GM19468 (cell line): ENCODE data around the gene TMEM175.
"Not testable (repeated sequence)": the region's sequence is repeated elsewhere in the genome, so short reads cannot be mapped to it uniquely, and the experiment has no call there.

Experiments used
- ATAC-seq: cut with Tn5 transposase; IDR thresholded peaks from one replicate; pipeline ENCODE4 v1.9.1; 2021; ENCODE audit warnings: mild to moderate bottlenecking, moderate library complexity, moderate number of reproducible peaks; ENCODE audit not compliant: unreplicated experiment; ENCODE audit errors: extremely low read depth

The TMEM175 gene

DNA sequence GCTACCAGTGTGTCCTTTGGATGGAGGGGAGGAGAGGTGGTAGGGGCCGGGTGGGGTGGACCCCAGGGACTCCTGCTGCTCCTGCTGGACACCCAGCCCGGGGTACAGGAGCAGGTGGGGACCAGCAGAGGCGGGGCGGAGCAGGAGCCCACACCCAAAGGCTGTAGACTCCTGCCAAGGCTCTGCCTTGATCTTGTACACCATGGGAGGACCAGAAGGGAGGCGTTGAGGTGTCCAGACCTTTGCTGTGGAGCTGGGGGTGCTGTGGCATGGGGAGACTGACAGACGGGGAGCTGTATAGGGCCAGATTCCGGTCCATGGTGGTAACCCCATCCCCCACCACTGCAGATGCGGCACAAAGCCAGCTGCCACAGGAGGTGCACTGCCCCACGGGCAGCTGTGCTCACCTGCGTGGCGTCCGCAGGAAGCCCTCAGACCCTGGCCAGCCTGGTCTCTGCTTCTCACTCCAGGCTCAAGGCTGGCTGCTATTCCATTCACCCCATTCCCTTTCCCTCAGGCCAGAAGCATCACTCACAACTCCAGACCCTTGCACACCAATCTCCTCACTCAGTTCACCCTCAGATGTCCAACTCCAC lies 65.9 kb downstream of the TMEM175 start:
- no peak for ATAC-seq

DNA sequence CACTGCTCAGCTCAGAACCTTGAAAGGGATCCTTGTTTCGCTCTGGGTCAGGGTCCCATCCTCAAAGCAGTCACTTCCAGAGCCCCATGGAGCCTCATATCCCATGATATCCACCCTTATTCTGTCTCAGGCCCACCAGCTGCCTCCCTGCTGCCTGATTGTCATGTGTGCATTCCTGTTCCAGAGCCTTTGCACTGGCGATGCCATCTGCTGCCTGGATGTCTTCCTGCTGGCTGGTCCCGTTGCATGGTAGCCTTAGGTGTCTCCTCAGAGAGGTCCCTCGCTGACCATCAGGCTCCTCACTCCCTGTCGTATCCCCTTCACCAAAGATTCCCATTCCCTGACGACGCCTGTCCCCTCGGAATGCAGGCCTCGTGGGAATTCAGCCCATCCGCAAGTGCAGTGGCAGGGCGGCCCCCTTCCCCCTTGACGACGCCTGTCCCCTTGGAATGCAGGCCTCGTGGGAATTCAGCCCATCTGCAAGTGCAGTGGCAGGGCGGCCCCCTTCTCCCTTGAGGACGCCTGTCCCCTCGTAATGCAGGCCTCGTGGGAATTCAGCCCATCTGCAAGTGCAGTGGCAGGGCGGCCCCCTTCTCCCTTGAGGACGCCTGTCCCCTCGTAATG lies 67.1 kb downstream of the TMEM175 start:
- ATAC-seq: not testable (repeated sequence)

DNA sequence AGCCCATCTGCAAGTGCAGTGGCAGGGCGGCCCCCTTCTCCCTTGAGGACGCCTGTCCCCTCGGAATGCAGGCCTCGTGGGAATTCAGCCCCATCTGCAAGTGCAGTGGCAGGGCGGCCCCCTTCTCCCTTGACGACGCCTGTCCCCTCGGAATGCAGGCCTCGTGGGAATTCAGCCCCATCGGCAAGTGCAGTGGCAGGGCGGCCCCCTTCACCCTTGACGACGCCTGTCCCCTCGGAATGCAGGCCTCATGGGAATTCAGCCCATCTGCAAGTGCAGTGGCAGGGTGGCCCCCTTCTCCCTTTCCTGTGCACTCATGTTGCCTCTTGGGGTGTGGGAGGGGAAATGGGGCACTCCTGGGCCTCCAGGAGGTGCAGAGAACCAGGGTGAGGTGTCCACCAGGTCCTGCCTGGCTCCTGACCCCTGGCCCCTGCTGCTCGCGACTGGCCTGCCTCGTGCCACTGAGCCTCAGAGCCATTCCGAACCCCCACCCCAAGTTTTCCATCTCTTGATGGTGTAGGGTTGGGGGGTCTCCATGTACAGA lies 67.7 kb downstream of the TMEM175 start:
- no peak for ATAC-seq

DNA sequence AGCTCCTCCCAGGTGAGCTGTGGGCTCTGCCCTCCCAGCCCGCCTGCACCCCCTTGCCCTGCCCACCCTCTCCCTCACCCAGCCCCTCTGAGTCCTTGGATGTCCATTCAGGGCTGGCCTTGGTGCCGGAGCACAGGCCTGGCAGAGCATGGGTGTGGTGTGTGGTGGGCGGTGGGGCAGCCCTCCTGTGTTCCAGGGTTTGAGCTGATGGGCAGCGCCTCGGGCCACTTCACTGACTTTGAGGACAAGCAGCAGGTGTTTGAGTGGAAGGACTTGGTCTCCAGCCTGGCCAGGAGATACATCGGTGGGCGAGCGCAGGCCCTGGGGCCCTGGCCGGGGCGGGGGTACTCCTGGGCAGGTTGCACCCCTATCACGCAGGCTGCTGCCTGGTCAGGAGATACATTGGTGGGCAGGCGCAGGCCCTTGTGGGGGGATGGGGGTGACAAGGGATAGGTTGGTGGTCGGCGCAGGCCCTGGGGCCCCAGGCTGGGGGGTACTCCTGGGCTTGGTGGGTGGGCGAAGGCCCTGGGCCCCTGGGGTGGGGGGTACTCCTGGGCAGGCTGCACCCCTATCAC lies 68.5 kb downstream of the TMEM175 start:
- ATAC-seq: no peak

DNA sequence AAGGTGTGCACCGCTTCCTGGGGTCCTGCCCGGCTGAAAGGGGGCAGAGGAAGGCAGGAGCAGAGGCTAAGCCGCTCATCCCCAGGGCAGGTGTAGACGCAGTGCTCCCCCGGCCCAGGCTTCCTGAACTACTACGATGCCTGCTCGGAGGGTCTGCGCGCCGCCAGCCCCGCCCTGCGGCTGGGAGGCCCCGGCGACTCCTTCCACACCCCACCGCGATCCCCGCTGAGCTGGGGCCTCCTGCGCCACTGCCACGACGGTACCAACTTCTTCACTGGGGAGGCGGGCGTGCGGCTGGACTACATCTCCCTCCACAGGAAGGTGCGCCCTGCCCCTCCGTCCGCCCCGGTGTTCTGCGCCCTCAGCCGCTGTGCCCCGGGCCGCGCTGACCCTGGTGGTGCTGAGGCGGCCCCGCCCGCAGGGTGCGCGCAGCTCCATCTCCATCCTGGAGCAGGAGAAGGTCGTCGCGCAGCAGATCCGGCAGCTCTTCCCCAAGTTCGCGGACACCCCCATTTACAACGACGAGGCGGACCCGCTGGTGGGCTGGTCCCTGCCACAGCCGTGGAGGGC lies 69.4 kb downstream of the TMEM175 start:
- no peak for ATAC-seq

DNA sequence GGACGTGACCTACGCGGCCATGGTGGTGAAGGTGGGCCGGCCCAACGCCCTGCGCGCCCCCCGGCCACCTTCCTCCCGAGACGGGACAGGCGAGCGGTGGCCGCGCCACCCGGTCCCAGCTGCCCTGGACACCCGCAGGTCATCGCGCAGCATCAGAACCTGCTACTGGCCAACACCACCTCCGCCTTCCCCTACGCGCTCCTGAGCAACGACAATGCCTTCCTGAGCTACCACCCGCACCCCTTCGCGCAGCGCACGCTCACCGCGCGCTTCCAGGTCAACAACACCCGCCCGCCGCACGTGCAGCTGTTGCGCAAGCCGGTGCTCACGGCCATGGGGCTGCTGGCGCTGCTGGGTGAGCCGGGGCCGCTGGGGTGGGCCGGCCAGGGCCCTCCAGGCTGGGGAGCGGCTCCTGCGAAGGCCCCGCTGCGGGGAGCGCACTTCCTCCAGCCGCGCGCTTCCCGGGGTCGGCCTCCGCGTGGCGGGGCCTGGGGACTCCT lies 69.9 kb downstream of the TMEM175 start:
- ATAC-seq: no peak

DNA sequence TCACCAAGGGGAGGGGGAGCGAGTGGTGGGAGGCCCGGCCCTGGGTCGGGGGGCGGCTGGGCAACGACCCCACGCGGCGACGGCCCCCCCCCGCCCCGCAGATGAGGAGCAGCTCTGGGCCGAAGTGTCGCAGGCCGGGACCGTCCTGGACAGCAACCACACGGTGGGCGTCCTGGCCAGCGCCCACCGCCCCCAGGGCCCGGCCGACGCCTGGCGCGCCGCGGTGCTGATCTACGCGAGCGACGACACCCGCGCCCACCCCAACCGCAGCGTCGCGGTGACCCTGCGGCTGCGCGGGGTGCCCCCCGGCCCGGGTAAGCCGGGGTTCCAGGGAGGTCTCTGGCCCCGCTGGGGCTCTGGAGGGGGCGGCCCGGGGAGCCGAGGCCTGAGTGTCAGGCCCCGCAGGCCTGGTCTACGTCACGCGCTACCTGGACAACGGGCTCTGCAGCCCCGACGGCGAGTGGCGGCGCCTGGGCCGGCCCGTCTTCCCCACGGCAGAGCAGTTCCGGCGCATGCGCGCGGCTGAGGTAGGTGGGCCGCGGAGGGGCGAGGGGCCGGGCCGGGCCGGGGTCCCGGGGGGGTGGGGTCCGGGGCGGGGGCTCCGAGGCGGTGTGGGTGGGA lies 70.5 kb downstream of the TMEM175 start:
- ATAC-seq: no peak

DNA sequence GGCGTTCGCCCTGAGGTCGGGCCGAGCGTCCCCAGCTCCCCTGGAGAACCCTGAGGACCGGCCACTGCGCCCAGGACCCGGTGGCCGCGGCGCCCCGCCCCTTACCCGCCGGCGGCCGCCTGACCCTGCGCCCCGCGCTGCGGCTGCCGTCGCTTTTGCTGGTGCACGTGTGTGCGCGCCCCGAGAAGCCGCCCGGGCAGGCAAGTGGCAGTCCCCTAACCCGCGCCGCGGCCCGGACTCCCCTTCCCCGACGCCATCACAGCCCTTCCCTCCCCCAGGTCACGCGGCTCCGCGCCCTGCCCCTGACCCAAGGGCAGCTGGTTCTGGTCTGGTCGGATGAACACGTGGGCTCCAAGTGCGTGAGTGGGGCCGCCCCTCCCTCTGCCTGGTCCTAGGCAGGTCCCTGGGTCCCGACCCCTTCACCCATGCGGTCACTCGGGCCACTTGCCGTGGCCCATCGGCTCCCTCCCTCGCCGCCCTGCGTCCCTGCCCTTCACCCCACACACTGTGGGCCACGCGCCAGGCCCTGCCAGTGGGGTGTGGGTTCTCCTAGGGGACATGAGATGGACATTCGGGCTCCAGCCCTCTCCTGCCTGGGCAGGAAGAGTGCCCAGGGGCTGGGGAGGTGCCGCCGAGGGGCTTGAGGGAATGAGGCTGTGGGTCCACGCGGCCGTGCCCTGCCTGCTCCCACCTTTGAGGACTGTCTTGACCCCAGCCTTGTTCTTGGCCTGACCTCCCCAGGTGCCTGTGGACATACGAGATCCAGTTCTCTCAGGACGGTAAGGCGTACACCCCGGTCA lies 71.2 kb downstream of the TMEM175 start:
- ATAC-seq: no peak

DNA sequence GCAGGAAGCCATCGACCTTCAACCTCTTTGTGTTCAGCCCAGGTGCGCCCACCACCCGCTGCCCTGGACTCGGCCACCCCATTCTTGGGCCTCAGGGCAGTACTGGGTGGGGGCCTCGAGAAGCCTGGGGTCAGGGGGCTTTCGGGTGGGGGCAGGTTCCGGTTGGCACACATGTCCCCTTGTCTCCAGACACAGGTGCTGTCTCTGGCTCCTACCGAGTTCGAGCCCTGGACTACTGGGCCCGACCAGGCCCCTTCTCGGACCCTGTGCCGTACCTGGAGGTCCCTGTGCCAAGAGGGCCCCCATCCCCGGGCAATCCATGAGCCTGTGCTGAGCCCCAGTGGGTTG lies 71.8 kb downstream of the TMEM175 start:
- no peak for ATAC-seq

DNA sequence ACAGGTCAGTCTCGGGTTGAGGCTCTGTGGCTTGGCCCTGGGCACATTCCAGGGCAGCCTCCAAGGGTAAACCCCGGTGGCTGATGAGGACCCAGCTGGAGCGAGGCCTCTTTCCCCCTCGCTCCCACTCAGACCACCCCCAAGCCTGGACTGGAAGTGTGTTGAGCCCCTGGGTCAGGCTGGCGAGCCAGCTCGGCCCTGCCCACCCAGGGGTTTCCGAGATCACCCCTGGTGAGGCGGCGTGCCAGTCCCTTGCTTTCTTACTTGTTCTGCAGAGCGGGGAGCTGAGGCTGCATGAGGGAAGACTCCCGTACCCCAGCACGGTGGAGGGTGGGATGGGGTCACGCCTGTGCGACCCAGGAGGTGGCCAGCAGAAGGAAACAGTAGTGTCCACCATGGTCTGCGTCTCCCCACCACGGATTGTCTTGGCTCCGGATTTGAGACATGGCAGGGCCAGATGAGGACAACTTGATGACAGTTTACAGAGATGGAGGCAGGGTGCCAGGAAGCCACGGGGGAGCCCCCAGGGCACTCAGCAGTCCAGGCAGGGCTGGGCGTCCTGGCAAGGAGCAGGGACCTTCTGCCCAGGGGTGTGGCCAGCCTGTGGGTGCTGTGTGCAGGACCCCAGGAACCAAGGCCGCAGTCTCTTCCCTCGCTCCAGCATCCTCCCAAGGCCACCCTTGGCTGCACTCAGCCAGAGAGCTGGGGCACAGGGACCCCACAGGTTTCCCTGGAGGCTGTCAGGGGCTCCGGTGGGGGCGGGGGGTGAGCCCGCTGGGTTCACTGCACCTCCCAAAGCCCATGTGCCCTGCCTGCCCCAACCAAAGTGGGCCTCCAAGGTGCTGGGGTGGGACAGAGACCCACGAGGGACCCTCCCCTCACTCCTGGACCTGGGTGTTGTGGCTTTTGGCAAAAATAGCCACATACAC lies 72.6 kb downstream of the TMEM175 start:
- no peak for ATAC-seq

DNA sequence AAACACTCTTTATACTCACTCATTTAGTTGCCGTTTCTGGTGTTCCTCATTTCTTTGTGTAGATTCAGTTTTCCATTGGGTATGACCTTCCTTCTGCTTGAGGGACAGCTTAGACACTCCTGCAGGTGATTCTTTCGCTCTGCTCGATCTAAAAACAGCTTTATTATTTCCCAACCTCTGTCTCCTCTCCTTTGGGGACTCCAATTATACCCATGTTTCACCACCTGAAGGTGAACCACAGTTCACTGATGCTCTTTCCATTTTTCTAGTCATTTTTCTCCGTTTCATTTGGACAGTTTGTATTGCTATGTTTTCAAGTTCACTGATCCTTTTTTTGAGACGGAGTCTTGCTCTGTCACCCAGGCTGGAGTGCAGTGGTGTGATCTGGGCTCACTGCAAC lies 74.6 kb downstream of the TMEM175 start:
- ATAC-seq: no peak
